SK-N-SH treated with all-trans-retinoic acid at 6 μM for 48 hours (cell line): ENCODE results near the gene EFNA3.

ENCODE experiments used
- ATAC-seq: fragments of 200-7000 bp; cut with Tn5 transposase; 3 replicates; pipeline ENCODE4 v1.9.1; 2020; ENCODE audit warnings: mild to moderate bottlenecking, moderate library complexity
- ARNTL ChIP-seq: fragments of 450-650 bp; formaldehyde crosslinking; IDR thresholded peaks from 2 replicates; pipeline ENCODE4 v1.5.0; 2020; ENCODE audit warnings: low read depth, mild to moderate bottlenecking, moderate library complexity, borderline replicate concordance
- BACH2 ChIP-seq: fragments of 250-450 bp; sonication (Bioruptor Pico); IDR thresholded peaks from 2 replicates; pipeline ENCODE4 v1.9.0; 2021; ENCODE audit warnings: mild to moderate bottlenecking, borderline replicate concordance
- CREB5 ChIP-seq: fragments of 250-450 bp; sonication (Bioruptor Pico); IDR thresholded peaks from 2 replicates; pipeline ENCODE4 v1.5.1; 2020; ENCODE audit warnings: low read depth, mild to moderate bottlenecking, moderate library complexity
- ESRRG ChIP-seq: fragments of 250-450 bp; sonication (Bioruptor Pico); IDR thresholded peaks from 2 replicates; pipeline ENCODE4 v1.6.1; 2021; ENCODE audit warnings: mild to moderate bottlenecking
- GLIS3 ChIP-seq: fragments of 250-450 bp; sonication (Bioruptor Pico); IDR thresholded peaks from 2 replicates; pipeline ENCODE4 v1.5.0; 2020; ENCODE audit warnings: mild to moderate bottlenecking, moderate library complexity
- OSR1 ChIP-seq: fragments of 250-450 bp; sonication (Bioruptor Pico); IDR thresholded peaks from 2 replicates; pipeline ENCODE4 v1.8.0; 2022; ENCODE audit warnings: moderate library complexity, mild to moderate bottlenecking, inconsistent platforms
- PPARA ChIP-seq: fragments of 250-450 bp; sonication (Bioruptor Pico); IDR thresholded peaks from 2 replicates; pipeline ENCODE4 v1.5.0; 2020; ENCODE audit warnings: mild to moderate bottlenecking, borderline replicate concordance
- RARB ChIP-seq: fragments of 250-450 bp; sonication (Bioruptor Pico); IDR thresholded peaks from 2 replicates; pipeline ENCODE4 v1.8.0; 2021; ENCODE audit warnings: mild to moderate bottlenecking, moderate library complexity
- SNAI2 ChIP-seq: fragments of 250-450 bp; sonication (Bioruptor Pico); IDR thresholded peaks from 2 replicates; pipeline ENCODE4 v1.5.0; 2020; ENCODE audit warnings: mild to moderate bottlenecking, moderate library complexity
- TCF4 ChIP-seq: fragments of 250-450 bp; sonication (Bioruptor Pico); IDR thresholded peaks from 2 replicates; pipeline ENCODE4 v1.8.0; 2021; ENCODE audit warnings: mild to moderate bottlenecking, moderate library complexity, borderline replicate concordance
- TOX ChIP-seq: fragments of 250-450 bp; sonication (Bioruptor Pico); IDR thresholded peaks from 2 replicates; pipeline ENCODE4 v1.8.0; 2021; ENCODE audit warnings: mild to moderate bottlenecking, moderate library complexity, borderline replicate concordance
- ZC3H10 ChIP-seq: fragments of 250-450 bp; sonication (Bioruptor Pico); IDR thresholded peaks from 2 replicates; pipeline ENCODE4 v1.5.1; 2021; ENCODE audit warnings: mild to moderate bottlenecking, moderate library complexity
- ZFP3 ChIP-seq: fragments of 250-450 bp; sonication (Bioruptor Pico); IDR thresholded peaks from 2 replicates; pipeline ENCODE4 v1.5.0; 2020; ENCODE audit warnings: mild to moderate bottlenecking, moderate library complexity
- ZFP30 ChIP-seq: fragments of 450-650 bp; formaldehyde crosslinking; IDR thresholded peaks from 2 replicates; pipeline ENCODE4 v1.5.0; 2022; ENCODE audit warnings: mild to moderate bottlenecking, moderate library complexity
- ZNF565 ChIP-seq: fragments of 450-650 bp; formaldehyde crosslinking; conservative IDR thresholded peaks from 2 replicates; pipeline ENCODE4 v1.5.0; 2020; ENCODE audit warnings: low read depth, mild to moderate bottlenecking, moderate library complexity
- ZNF8 ChIP-seq: fragments of 450-650 bp; formaldehyde crosslinking; IDR thresholded peaks from 2 replicates; pipeline ENCODE4 v1.5.0; 2020; ENCODE audit warnings: mild to moderate bottlenecking, moderate library complexity
- TF ChIP-seq, protein P1 (sequence below): fragments of 250-450 bp; sonication (Bioruptor Pico); IDR thresholded peaks from 2 replicates; pipeline ENCODE4 v1.8.0; 2021; ENCODE audit warnings: low read depth, mild to moderate bottlenecking, moderate library complexity, borderline replicate concordance
- TF ChIP-seq, protein P2 (sequence below): fragments of 250-450 bp; sonication (Bioruptor Pico); IDR thresholded peaks from 2 replicates; pipeline ENCODE4 v1.8.0; 2020; ENCODE audit warnings: mild to moderate bottlenecking, moderate library complexity, borderline replicate concordance
- TF ChIP-seq, protein P3 (sequence below): fragments of 250-450 bp; sonication (Bioruptor Pico); IDR thresholded peaks from 2 replicates; pipeline ENCODE4 v1.5.1; 2021; ENCODE audit warnings: mild to moderate bottlenecking, moderate library complexity
- TF ChIP-seq, protein P4 (sequence below): fragments of 250-450 bp; sonication (Bioruptor Pico); IDR thresholded peaks from 2 replicates; pipeline ENCODE4 v1.5.0; 2020; ENCODE audit warnings: mild to moderate bottlenecking, moderate library complexity

EFNA3 gene

DNA sequence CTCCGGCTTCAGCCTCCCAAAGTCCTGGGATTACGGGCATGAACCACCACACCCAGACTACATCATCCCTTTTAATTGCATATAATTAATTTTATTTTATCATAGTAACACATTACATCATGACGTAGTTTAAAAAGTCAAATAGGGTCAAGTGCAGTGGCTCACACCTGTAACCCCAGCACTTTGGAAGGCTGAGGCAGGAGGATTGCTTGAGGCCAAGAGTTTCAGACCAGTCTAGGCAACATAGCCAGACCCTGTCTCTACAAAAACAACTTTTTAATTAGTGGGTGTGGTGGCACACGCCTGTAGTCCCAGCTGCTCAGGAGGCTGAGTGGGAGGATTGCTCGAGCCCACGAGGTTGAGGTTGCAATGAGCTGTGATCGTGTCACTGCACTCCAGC lies 20.7 kb downstream of the EFNA3 start:
- TF ChIP-seq GLIS3 (CRISPR knock-in tag): no peak
- no peak for TF ChIP-seq PPARA (CRISPR knock-in tag)
- no peak for TF ChIP-seq BACH2 (CRISPR knock-in tag)
- TF ChIP-seq ESRRG (CRISPR knock-in tag): no peak
- no peak for TF ChIP-seq ZNF565 (CRISPR knock-in tag)
- TF ChIP-seq, protein P1, sequence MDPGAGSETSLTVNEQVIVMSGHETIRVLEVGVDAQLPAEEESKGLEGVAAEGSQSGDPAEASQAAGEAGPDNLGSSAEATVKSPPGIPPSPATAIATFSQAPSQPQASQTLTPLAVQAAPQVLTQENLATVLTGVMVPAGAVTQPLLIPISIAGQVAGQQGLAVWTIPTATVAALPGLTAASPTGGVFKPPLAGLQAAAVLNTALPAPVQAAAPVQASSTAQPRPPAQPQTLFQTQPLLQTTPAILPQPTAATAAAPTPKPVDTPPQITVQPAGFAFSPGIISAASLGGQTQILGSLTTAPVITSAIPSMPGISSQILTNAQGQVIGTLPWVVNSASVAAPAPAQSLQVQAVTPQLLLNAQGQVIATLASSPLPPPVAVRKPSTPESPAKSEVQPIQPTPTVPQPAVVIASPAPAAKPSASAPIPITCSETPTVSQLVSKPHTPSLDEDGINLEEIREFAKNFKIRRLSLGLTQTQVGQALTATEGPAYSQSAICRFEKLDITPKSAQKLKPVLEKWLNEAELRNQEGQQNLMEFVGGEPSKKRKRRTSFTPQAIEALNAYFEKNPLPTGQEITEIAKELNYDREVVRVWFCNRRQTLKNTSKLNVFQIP (CRISPR knock-in tag): no peak
- no peak for TF ChIP-seq ZC3H10
- no peak for TF ChIP-seq SNAI2
- TF ChIP-seq ARNTL (CRISPR knock-in tag): no peak
- TF ChIP-seq, protein P2, sequence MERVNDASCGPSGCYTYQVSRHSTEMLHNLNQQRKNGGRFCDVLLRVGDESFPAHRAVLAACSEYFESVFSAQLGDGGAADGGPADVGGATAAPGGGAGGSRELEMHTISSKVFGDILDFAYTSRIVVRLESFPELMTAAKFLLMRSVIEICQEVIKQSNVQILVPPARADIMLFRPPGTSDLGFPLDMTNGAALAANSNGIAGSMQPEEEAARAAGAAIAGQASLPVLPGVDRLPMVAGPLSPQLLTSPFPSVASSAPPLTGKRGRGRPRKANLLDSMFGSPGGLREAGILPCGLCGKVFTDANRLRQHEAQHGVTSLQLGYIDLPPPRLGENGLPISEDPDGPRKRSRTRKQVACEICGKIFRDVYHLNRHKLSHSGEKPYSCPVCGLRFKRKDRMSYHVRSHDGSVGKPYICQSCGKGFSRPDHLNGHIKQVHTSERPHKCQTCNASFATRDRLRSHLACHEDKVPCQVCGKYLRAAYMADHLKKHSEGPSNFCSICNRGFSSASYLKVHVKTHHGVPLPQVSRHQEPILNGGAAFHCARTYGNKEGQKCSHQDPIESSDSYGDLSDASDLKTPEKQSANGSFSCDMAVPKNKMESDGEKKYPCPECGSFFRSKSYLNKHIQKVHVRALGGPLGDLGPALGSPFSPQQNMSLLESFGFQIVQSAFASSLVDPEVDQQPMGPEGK (CRISPR knock-in tag): no peak
- TF ChIP-seq OSR1 (CRISPR knock-in tag): no peak
- no peak for ATAC-seq

- TF ChIP-seq ZFP3 (CRISPR knock-in tag): no peak
- TF ChIP-seq, protein P3, sequence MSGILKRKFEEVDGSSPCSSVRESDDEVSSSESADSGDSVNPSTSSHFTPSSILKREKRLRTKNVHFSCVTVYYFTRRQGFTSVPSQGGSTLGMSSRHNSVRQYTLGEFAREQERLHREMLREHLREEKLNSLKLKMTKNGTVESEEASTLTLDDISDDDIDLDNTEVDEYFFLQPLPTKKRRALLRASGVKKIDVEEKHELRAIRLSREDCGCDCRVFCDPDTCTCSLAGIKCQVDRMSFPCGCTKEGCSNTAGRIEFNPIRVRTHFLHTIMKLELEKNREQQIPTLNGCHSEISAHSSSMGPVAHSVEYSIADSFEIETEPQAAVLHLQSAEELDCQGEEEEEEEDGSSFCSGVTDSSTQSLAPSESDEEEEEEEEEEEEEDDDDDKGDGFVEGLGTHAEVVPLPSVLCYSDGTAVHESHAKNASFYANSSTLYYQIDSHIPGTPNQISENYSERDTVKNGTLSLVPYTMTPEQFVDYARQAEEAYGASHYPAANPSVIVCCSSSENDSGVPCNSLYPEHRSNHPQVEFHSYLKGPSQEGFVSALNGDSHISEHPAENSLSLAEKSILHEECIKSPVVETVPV (CRISPR knock-in tag): no peak
- no peak for TF ChIP-seq ZC3H10
- no peak for TF ChIP-seq TCF4 (CRISPR knock-in tag)
- TF ChIP-seq, protein P1 (CRISPR knock-in tag): no peak
- TF ChIP-seq ZNF8 (CRISPR knock-in tag): no peak
Observed at GRCh38 chr1:155103325-155103724, 24.7 kb downstream of the EFNA3 start.

GRCh38 chr1:155104605-155105534 lies 26.2 kb downstream of the EFNA3 start:
- TF ChIP-seq ZFP30 (CRISPR knock-in tag) (no peak), TCF4 (CRISPR knock-in tag) (no peak), CREB5 (no peak), ESRRG (CRISPR knock-in tag) (no peak), ZFP3 (CRISPR knock-in tag) (no peak), RARB (no peak), TOX (no peak), SNAI2 (no peak)
- TF ChIP-seq, protein P2 (CRISPR knock-in tag): no peak
- TF ChIP-seq, protein P4, sequence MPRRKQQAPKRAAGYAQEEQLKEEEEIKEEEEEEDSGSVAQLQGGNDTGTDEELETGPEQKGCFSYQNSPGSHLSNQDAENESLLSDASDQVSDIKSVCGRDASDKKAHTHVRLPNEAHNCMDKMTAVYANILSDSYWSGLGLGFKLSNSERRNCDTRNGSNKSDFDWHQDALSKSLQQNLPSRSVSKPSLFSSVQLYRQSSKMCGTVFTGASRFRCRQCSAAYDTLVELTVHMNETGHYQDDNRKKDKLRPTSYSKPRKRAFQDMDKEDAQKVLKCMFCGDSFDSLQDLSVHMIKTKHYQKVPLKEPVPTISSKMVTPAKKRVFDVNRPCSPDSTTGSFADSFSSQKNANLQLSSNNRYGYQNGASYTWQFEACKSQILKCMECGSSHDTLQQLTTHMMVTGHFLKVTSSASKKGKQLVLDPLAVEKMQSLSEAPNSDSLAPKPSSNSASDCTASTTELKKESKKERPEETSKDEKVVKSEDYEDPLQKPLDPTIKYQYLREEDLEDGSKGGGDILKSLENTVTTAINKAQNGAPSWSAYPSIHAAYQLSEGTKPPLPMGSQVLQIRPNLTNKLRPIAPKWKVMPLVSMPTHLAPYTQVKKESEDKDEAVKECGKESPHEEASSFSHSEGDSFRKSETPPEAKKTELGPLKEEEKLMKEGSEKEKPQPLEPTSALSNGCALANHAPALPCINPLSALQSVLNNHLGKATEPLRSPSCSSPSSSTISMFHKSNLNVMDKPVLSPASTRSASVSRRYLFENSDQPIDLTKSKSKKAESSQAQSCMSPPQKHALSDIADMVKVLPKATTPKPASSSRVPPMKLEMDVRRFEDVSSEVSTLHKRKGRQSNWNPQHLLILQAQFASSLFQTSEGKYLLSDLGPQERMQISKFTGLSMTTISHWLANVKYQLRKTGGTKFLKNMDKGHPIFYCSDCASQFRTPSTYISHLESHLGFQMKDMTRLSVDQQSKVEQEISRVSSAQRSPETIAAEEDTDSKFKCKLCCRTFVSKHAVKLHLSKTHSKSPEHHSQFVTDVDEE (CRISPR knock-in tag): no peak
- TF ChIP-seq, protein P3 (CRISPR knock-in tag): no peak
- ATAC-seq: no peak

More at GRCh38 chr1:155103325-155103724, 24.7 kb downstream of the EFNA3 start:
- no peak for ATAC-seq
